Parathyroid adenoma (tissue), 2 donors: Measurements from ENCODE around the gene COL4A1.

Experiments used
- H2AFZ ChIP-seq: fragments of 300-600 bp; sonication (generic); one replicate; pipeline ENCODE4 v1.7.0; 2017; ENCODE audit warnings: antibody characterized with exemption, mild to moderate bottlenecking
- H3K27ac ChIP-seq: fragments of 300-600 bp; sonication (generic); one replicate; pipeline ENCODE4 v1.7.0; 2017
- H3K27me3 ChIP-seq: fragments of 300-600 bp; sonication (generic); one replicate; pipeline ENCODE4 v1.7.0; 2017; ENCODE audit warnings: low read length; ENCODE audit not compliant: control insufficient read depth, insufficient read depth
- H3K36me3 ChIP-seq: fragments of 300-600 bp; sonication (generic); one replicate; pipeline ENCODE4 v1.7.0; 2017; ENCODE audit warnings: low read length; ENCODE audit not compliant: control insufficient read depth, insufficient read depth
- H3K4me1 ChIP-seq: fragments of 300-600 bp; sonication (generic); one replicate; pipeline ENCODE4 v1.7.0; 2017; ENCODE audit warnings: control low read depth
- H3K4me2 ChIP-seq: fragments of 300-600 bp; sonication (generic); one replicate; pipeline ENCODE4 v1.7.0; 2017; ENCODE audit warnings: low read length
- H3K4me3 ChIP-seq: fragments of 300-600 bp; sonication (generic); one replicate; pipeline ENCODE4 v1.7.0; 2017; ENCODE audit warnings: low read depth, low read length
- H3K79me2 ChIP-seq: fragments of 300-600 bp; sonication (generic); one replicate; pipeline ENCODE4 v1.7.0; 2017; ENCODE audit warnings: control low read depth
- H3K9ac ChIP-seq: fragments of 300-600 bp; sonication (generic); one replicate; pipeline ENCODE4 v1.7.0; 2017; ENCODE audit warnings: mild to moderate bottlenecking
- H3K9me3 ChIP-seq: fragments of 300-600 bp; sonication (generic); one replicate; pipeline ENCODE4 v1.7.0; 2017; ENCODE audit warnings: low read length; ENCODE audit not compliant: control insufficient read depth
- TF ChIP-seq, protein P1 (sequence below): fragments of 300-600 bp; sonication (generic); IDR thresholded peaks from one replicate; pipeline ENCODE4 v1.7.0; 2017; ENCODE audit warnings: antibody characterized with exemption, mild to moderate bottlenecking
- donor health status: primary hyperparathyroidism.

COL4A1 gene

DNA sequence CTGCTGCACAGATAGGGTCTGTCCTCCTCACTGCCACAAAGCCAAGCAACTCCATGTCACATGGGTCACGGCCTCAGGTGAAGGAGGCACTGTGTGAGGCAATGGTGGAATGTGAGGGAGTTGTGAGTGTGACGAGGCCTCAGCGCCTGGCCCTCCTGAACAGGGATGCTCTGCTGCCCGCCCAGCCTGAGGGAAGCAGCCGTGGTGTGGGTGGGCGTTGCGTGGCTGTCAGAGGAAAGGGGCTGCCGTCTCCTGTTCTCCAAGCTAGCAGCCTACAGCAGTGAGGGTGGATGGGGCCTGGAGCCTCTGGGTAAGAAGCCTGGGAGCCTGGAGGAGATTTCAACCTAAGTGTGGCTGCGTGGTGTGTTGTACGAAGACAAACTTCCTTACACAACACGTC, 125.0 kb downstream of the COL4A1 start:
- H2AFZ ChIP-seq: no peak overlapping the region
- H3K9me3 ChIP-seq: no peaks in the 10 kb centered on the region
- no peaks in the 10 kb centered on the region for H3K27me3 ChIP-seq
- H3K36me3 ChIP-seq: no peaks in the 10 kb centered on the region
- no peak overlapping the region for H3K9ac ChIP-seq
- H3K4me2 ChIP-seq: no peak overlapping the region
- no peak overlapping the region for H3K4me3 ChIP-seq
- no peak overlapping the region for H3K27ac ChIP-seq
- TF ChIP-seq, protein P1, sequence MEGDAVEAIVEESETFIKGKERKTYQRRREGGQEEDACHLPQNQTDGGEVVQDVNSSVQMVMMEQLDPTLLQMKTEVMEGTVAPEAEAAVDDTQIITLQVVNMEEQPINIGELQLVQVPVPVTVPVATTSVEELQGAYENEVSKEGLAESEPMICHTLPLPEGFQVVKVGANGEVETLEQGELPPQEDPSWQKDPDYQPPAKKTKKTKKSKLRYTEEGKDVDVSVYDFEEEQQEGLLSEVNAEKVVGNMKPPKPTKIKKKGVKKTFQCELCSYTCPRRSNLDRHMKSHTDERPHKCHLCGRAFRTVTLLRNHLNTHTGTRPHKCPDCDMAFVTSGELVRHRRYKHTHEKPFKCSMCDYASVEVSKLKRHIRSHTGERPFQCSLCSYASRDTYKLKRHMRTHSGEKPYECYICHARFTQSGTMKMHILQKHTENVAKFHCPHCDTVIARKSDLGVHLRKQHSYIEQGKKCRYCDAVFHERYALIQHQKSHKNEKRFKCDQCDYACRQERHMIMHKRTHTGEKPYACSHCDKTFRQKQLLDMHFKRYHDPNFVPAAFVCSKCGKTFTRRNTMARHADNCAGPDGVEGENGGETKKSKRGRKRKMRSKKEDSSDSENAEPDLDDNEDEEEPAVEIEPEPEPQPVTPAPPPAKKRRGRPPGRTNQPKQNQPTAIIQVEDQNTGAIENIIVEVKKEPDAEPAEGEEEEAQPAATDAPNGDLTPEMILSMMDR: no peak
- H3K4me1 ChIP-seq: no peaks in the 10 kb centered on the region
- H3K79me2 ChIP-seq: no peaks in the 10 kb centered on the region

DNA sequence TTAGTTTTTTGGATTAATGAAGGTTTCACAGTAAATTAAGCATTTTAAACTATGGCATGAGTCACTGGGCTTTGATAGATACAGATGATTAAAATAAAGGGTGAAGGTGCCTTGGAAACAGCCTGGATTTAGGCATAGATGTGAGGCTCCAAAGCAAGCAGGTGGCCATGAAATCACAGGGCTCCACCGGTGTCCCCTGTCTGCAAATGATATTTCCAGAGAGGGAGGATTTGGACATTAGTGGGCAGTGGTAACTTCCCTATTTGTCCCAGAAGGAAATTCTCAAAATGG, 127.2 kb downstream of the COL4A1 start:
- Histone ChIP-seq H2AFZ (no peak overlapping the region), H3K4me1 (no peaks in the 10 kb centered on the region), H3K9me3 (no peaks in the 10 kb centered on the region), H3K27ac (no peak overlapping the region), H3K27me3 (no peaks in the 10 kb centered on the region), H3K4me3 (no peak overlapping the region), H3K9ac (no peak overlapping the region), H3K79me2 (no peaks in the 10 kb centered on the region), H3K4me2 (no peak overlapping the region), H3K36me3 (no peaks in the 10 kb centered on the region)
- TF ChIP-seq, protein P1: no peak

DNA sequence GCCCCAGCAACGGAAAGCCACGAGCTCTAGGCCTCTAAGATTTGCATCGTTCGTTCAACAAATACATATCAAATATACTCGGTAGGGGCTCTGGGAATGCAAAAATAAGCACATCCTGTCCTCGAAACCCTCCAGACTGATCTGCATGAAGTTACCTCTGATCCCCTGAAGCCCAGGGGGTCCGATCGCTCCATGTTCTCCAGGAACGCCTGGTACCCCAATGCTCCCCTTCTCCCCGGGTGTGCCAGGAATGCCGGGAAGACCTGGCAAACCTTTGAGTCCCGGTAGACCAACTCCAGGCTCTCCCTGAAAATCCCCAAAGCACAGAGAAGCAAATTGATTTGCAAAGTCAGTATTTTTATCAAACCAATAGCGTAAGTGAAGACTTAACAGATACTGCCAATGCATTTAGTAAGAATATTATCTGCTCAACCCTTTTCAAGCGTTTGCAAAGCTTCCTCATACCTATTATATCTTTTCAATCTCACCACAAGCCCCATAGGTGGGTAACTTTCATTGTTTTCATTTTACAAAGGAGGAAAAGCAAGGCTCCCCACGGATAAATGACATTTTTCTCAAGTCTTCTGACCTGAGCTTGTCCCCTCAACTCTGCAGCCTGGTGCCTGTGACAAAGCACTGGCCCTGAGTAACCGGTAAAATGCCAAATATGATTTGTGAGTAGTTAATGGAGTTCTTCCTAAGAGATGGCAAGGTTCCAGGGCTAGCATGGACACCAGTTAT, 127.7 kb downstream of the COL4A1 start:
- H3K36me3 ChIP-seq: no peaks in the 10 kb centered on the region

DNA sequence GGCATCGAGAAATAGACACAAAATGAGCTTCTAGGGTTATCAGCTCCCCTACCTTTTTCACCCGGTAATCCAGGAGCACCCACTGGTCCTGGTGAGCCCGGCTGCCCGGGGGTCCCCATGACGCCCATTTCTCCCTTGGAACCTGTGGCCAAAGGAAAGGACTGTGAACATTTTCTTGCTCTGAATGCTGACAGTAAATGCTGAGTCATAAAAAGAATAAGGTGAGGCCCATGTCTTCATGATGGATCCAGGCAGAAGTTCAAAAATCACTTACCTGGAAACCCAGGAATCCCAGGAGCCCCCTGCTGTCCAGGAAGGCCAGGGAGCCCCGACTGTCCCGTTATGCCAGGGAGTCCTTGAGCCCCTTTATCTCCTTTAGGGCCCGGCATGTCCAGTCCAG, 129.2 kb downstream of the COL4A1 start:
- H3K27me3 ChIP-seq: no peaks in the 10 kb centered on the region
- no peaks in the 10 kb centered on the region for H3K4me1 ChIP-seq
- TF ChIP-seq, protein P1: no peak
- no peaks in the 10 kb centered on the region for H3K36me3 ChIP-seq
- no peak overlapping the region for H3K4me3 ChIP-seq
- no peak overlapping the region for H3K9ac ChIP-seq
- no peak overlapping the region for H3K27ac ChIP-seq
- no peak overlapping the region for H3K4me2 ChIP-seq
- no peaks in the 10 kb centered on the region for H3K79me2 ChIP-seq
- no peak overlapping the region for H2AFZ ChIP-seq
- no peaks in the 10 kb centered on the region for H3K9me3 ChIP-seq

More for the DNA sequence above, 127.7 kb downstream of the COL4A1 start:
- Histone ChIP-seq H3K27ac (no peak overlapping the region), H3K27me3 (no peaks in the 10 kb centered on the region), H3K9me3 (no peaks in the 10 kb centered on the region), H2AFZ (no peak overlapping the region), H3K4me2 (no peak overlapping the region), H3K79me2 (no peaks in the 10 kb centered on the region), H3K4me1 (no peaks in the 10 kb centered on the region), H3K9ac (no peak overlapping the region), H3K4me3 (no peak overlapping the region)
- TF ChIP-seq, protein P1: no peak

DNA sequence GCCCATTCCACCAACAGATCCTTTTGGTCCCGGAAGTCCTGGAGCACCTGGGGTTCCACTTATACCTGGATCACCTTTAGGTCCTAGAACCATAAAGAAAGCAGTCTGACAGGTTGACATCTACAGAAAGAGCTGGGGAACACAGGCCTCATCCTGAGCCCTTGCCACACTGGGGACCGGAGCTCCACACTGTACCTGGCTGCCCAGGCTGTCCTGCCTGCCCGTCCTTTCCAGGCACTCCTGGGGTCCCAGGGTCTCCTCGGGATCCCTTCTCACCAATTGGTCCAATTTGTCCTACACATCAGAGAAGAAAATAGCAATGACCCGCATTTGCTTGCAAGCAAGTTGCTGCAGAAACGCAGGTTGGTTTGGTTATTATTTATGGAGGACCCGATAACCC, 130.5 kb downstream of the COL4A1 start:
- Histone ChIP-seq H3K4me2 (no peak overlapping the region), H3K4me3 (no peak overlapping the region), H3K9me3 (no peaks in the 10 kb centered on the region), H3K27ac (no peak overlapping the region), H3K27me3 (no peaks in the 10 kb centered on the region), H3K9ac (no peak overlapping the region), H3K4me1 (no peaks in the 10 kb centered on the region), H3K36me3 (no peaks in the 10 kb centered on the region), H3K79me2 (no peaks in the 10 kb centered on the region), H2AFZ (no peak overlapping the region)
- TF ChIP-seq, protein P1: no peak
